DND-41 (cell line): ENCODE results near the gene GNAS.

Experiments
- EZH2 ChIP-seq: IDR thresholded peaks from 3 replicates; pipeline ENCODE4 v1.6.1; 2012; ENCODE audit warnings: borderline replicate concordance, low read depth, mild to moderate bottlenecking, moderate library complexity, low read length, inconsistent platforms; ENCODE audit not compliant: severe bottlenecking
- TF ChIP-seq, protein P1 (sequence below): IDR thresholded peaks from 2 replicates; pipeline ENCODE4 v1.5.1; 2012; ENCODE audit warnings: borderline replicate concordance, low read length, moderate library complexity, mild to moderate bottlenecking; ENCODE audit not compliant: poor library complexity, severe bottlenecking; ENCODE audit errors: extremely low read depth

- TF ChIP-seq, protein P1, sequence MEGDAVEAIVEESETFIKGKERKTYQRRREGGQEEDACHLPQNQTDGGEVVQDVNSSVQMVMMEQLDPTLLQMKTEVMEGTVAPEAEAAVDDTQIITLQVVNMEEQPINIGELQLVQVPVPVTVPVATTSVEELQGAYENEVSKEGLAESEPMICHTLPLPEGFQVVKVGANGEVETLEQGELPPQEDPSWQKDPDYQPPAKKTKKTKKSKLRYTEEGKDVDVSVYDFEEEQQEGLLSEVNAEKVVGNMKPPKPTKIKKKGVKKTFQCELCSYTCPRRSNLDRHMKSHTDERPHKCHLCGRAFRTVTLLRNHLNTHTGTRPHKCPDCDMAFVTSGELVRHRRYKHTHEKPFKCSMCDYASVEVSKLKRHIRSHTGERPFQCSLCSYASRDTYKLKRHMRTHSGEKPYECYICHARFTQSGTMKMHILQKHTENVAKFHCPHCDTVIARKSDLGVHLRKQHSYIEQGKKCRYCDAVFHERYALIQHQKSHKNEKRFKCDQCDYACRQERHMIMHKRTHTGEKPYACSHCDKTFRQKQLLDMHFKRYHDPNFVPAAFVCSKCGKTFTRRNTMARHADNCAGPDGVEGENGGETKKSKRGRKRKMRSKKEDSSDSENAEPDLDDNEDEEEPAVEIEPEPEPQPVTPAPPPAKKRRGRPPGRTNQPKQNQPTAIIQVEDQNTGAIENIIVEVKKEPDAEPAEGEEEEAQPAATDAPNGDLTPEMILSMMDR, result no peak
- no peak for TF ChIP-seq EZH2
Observed at GRCh38 chr20:58877976-58878360, 25.5 kb downstream of the GNAS start.
